HG03103 (cell line): ENCODE measurements around the gene CDKN1C.

Experiments
- ATAC-seq: cut with Tn5 transposase; IDR thresholded peaks from one replicate; pipeline ENCODE4 v1.9.1; 2021; ENCODE audit warnings: low read depth; ENCODE audit not compliant: unreplicated experiment

CDKN1C gene

DNA sequence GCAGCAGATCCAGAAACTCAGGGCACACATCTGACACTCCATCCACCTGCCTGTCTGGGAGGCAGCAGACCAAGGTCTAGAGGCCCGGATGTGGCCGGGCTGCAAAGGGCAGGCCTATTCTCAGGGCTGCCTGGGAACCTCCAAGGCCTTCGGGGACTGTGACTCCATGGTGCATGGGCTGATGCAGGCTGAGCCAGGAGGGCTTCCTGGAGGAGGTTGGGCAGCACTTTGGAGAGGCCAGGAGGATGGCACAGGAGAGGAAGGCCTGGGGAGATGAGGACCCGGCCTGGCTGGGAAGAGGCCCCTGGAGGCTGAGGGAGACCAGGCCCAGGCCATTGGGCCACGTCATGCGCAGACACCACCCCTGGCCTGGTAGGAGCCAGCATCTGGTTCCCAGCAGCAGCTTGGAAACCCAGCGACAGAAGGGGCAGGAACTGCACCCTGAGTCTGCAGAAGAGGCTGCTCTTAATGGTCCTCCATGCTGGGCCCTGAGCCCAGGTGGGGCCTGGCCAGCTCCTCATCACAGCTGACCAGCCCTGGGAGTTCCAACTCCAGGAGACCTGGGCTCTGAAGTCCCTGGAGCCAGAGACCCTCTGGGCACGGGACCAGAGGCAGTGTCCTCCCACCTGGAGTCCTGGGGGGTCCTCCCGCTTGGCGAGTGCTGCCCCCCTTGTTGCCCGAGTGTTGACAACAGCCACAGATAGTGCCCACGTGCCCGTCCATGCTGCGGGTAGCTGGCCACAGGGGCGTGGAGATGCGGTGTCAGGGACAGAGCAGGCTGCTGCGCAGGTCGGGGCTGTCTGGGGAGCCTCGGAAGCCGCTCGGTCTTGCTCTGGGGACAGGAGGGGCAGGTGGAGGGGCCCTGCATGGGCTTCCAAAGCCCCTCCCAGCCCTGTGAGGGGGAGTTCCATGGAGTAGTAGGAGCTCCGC is 38.1 kb upstream of the CDKN1C start:
- ATAC-seq: no peak

DNA sequence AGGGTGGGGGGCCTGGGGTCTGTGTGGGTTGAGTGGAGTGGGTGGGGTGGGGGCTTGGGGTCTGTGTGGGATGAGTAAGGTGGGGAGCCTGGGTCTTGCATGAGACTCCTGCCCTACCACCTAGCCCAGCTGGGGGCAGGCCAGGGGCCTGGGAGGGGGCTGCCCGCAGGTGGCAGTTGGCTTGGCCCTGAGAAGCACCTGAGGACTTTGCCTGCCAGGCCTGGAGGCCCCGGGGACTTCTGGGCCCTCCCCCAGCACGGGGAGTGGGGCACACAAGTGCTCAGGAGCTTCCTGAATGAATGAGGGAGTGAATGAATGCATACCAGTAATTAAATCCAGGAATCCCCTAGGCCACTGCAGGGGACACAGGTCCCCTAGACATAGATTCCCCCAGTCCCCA is 37.1 kb upstream of the CDKN1C start:
- ATAC-seq: no peak

DNA sequence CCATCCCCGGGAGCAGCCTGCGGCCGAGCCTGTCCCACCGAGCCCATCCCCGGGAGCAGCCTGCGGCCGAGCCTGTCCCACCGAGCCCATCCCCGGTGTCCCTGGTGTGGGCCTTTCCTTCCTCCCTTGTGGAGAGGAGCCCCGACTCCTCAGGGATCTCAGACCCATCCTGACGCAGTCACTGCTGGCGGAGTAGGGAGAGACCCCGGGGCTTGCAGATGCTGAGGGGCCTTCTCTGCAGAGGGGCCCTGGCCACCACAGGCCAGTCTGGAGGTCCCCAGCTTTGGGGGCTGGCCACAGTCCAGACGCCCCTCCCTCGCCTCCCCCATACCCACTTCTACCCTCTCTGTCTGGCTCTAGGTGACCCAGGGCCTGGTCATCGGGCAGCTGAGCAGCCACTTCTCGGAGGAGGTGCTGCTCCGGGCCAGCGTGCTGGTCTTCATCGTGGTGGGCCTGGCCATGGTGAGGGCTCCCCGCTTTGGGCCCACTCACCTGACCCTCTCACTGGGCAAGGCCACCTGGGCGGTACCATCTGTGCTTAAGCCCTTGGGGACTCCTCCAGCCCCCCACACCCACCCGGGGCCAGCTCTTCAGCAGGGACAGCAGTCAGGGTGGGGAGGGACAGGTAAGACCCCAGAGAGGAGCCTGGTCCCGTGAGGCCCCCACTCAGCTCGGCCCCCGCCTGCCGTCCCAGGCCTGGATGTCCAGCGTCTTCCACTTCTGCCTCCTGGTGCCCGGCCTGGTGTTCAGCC is 36.3 kb upstream of the CDKN1C start:
- no peak for ATAC-seq

DNA sequence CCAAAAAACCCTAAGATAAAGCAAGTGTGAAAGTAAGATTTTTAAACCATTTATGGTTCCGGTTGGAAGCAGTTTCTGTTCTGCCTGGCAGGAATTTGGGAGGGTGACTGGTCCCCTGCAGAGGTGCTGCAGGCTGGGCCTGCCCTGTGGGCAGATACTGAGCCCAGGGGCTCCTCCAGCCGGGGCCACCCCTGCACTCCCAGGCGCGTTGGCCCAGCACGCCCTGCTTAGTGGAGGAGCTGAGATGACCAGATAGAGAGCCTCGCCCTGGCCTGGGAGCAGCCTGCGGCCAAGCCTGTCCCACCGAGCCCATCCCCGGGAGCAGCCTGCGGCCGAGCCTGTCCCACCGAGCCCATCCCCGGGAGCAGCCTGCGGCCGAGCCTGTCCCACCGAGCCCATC is 35.7 kb upstream of the CDKN1C start:
- ATAC-seq: no peak

DNA sequence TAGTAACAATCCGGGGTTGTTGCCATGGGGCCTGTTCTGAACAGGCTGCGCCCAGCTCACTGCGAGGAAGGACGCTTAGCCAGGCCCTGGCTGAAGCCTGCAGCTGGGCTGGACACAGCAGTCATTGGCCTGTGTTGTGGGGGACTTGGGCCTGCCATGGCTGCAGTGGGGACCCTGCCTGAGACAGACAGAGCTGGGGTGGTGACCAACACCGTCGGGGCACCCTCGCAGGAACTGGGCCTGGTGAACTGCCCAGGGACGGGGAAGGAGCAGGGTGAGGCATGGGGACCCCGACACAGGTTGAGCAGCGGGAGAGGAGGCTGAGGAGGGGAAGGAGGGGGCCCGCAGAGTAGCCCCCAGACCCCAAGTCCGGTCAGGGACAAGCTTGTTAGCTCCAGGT is 34.8 kb upstream of the CDKN1C start:
- ATAC-seq: no peak

DNA sequence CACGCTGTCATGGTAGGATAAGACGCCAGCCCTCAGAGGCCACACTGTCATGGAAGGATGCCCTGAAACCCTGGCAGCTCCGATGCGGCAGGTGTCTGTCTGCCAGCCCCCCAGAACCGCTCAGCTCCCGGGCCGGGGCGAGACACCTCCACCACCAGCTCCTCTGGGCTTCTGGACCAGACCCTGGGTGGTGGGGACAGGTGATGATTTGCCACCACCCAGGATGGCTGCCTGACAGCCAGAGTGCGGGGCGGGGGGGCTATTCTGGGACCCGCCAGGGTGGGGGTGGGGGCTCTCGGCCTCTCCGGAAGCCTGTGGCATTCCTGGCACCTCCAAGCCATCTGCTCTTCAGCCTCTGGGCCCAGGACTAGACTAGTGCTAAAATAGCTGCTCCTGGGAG is 34.3 kb upstream of the CDKN1C start:
- no peak for ATAC-seq

DNA sequence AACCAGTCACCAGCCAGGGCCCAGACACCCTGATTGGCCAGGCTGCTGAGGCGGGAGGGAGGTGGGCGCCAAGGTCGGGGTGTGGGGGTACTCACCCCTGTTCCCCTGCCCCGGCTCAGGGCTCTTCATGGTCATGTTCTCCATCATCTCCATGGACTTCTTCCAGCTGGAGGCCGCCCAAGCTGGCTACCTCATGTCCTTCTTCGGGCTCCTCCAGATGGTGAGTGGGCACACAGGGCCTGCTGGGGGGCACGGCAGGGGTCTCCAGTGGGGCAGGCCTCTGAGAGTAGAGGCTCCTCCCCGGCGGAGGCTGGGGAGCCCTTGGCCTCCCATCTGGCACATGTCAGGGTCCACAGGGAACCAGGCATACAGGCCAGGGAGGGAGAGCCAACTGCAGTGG is 33.6 kb upstream of the CDKN1C start:
- no peak for ATAC-seq

DNA sequence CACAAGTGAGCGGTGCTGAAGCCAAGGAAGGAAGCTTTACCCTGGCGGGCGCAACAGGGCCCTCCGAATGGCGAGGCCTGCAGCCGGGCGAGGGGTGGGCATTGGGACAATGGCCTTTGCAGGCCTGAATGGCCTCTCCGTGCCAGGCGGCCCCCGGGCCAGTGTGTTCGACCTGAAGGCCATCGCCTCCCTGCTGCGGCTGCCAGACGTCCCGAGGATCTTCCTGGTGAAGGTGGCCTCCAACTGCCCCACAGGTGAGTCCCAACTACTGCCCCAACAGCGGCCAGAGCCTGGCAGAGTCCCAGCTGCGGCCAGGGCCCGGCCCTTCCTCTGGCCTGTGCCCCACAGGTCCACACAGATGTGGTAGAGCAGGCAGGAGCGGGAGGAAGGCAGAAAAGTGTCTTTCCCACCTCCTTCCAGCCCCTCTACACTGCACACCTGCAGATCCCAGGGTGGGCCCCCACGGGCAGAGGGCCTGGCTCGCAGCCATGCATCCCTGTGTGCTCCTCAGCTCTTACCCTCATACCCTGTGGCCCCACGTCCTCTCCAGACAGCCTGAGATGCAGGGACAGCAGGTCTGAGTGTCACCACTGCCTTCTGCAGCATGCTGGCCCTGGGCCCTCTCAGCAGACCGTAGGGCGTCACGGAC is 32.4 kb upstream of the CDKN1C start:
- no peak for ATAC-seq

DNA sequence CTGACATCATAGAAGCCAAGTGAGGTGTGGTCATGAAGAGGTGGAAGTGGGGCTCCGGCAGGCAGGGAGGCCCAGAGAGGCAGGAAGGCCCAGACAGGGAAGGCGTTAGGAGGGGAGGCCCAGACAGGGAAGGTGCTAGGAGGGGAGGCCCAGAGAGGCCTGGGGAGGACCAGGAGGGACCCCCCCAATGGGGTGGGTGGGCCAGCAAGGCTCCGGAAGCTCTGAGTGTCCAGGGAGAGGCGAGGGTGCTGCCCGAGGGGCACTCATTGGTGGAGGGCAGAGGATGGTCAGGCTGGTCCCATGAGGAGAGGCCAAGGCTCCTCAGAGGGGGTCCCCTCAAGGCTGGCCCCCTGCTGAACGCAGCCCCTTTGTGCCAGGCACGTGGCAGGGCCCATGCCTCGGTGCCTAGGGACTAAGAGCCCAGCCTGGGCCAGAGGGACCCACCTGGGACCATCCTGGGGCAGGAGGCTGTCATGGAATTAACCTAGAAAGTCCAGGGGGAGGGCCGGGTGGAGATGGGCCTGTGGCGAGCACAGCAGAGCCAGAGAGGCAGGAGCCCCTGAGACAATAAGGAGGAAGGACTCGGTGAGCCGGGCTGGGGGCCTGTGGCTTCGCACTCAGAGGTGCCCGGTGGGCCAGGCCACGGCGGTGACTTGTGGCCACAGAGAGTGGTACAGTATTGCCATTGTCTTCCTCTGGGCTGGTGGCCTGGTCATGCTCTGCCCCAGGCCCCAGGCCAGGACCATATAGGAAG is 31.5 kb upstream of the CDKN1C start:
- no peak for ATAC-seq

DNA sequence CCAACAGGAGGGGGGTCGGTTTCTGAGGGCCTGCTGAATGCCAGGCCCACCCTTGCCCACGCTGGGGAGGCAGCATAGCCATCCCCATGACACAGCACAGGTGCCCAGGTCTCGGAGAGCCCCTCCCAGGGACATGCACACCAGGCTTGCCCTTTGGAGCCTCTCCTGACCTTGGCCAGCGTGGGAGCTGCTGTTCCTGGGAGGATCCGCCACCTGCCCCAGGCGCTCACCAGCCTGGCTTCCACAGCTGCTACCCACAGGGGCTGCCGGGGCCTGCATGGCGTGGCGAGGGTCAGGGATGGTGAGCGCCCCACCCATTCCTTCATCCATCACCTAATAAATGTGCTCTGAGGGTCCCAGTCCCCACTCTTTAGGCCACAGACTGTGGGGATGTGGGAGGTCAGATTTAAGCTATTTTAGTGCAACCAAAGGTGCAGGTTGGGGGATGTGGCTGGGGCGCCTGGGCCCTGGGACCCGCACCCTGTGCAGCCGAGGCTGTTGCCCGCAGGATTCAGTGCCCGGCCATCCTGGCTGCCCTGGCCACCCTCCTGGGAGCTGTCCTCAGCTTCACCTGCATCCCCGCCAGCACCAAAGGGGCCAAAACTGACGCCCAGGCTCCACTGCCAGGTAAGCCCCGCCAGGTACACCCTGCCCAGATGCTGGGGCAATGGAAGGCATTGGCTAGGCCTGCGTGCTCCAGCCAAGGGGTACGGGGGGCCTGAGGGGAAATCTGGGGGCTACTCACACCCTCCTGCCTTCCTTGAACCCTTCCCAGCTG is 30.7 kb upstream of the CDKN1C start:
- ATAC-seq: no peak

DNA sequence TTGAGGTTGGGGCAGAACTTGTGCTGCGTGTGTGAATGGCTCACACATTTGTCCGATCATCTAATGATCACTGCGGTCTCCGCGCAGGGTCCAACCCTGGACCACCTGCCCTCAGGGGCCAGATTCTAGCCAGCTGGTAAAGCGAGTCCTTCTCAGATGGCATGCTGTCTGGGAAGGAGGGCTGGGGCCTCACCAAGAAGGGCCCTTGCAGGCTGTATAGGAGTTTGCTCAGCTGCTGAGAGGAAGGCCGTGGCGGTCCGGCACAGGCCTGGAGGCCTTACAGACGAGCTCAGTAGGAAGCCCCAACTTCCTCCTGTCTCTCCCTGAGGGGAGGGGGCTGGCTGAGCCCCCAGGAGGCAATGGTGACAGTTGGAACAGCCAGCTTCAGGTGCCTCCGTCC is 29.9 kb upstream of the CDKN1C start:
- ATAC-seq: no peak

DNA sequence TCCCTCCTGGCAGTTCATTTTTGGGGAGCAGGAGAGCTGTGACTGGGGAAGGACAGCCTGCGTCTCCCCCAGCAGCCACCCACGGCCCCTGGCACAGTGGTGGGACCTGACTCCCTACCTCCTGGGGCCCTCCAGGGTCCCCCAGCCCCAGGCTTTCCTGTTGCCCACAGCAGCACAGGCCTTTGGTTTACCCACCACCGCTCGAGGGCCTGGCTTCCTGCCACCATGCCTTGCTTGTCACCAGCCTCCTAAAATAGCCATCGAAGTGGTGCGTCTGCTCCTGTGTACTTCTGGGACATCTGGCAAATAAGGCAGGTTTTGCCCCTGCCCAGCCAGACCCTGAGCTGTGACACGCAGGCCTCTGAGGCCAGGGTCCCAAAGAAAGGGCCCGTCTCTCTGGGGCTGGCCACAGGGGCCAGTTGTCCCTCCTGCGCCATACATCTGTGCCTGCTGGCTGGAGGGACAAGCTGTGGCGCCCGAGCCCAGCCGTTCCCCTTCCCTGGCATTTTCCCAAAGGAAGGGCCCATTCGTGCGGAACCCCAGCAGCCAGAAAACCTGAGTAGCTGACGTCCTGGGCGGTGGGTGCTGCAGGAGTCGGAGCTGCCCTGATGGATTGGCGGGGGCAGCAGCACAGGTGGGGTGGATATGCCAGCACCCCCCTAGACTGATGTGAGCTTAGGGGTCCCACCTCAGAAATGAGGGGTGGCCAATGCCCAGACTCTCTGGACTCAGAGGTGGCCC is 29.1 kb upstream of the CDKN1C start:
- ATAC-seq: no peak

DNA sequence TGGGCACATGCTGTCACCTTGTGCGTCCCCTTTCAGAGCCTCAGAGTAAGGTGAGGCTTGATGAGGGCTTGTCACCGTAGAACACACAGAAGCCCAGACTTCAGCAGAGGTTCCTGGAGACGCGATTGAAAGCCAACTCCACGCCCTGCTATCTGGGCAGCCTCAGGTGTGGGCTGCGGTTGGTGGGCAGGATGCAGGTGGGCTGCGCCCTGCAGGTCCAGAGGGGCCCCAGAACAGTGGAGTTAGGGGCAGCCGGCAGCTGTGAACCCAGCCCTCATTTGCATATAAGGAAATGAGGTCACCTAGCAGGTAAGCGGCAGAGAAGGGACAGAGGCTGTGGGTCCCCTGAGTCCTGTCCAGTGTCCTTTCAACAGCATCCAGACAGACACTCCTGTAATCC is 28.2 kb upstream of the CDKN1C start:
- no peak for ATAC-seq

DNA sequence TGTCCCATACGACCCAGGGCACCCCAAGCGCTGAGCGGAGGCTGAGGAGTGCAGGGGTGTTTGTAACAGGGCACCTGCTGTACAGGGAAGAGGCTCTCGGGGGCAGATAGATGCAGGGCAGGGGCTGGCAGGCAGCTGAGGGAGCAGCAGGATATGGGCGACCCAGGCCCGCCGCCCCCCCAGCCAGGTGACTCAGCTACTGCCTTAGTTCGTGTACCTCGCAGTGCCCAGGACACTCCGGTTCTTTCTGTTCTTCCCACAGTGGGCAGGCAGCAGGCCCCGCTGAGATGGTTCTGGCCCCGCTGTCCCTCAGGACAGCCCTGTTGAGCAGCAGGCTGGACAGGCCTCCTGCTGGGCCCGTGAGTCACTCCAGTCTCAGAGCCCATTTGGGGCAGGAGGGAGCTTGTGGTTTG is 27.4 kb upstream of the CDKN1C start:
- ATAC-seq: no peak

DNA sequence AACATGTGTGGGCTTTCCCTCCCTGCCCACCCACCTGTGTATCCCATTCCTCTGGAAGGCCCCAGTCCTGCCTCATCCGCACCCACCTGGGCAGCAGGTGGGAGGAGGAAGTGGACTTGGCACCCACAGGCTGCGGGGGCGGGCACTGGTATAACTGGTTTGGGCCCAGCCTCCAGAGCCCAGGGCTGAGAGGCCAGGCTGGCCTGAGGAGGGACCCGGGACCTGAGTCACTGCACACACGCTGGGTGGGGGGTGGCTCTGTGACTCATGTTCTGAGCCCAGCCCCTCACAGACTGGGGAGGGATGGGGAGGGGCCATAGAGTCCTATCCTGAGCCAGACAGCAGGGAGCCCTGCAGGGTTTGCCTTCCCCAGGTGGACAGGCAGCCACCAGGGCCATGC is 26.9 kb upstream of the CDKN1C start:
- no peak for ATAC-seq

DNA sequence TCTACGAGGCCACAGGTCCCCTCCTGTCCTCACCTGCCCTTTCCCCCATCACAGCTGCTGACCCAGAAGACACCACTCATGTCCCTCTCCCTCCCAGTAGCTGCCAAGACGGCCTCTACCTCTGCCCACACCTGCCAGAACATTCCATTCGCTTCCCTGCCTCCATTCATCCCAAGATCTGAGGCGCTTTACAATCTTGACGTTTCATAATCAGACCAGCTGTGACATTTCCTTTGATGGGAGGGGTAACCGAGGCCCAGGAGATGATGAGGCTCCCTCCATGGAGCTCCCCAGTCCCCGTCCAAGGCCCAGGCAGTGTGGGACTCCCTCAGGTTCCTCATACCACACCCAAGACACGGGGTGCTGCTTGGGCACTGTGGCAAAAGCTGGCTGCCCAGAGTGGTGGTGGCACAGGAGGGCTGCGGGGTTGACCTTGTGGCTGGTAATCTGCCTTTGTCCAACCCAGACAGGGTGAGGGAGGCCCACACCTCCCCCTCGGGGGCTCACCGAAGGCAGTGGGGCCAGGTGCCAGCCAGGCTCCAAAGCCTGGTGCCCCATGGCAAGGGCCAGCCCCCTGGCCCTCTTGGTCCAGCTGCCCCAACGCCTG is 26.3 kb upstream of the CDKN1C start:
- ATAC-seq: no peak

DNA sequence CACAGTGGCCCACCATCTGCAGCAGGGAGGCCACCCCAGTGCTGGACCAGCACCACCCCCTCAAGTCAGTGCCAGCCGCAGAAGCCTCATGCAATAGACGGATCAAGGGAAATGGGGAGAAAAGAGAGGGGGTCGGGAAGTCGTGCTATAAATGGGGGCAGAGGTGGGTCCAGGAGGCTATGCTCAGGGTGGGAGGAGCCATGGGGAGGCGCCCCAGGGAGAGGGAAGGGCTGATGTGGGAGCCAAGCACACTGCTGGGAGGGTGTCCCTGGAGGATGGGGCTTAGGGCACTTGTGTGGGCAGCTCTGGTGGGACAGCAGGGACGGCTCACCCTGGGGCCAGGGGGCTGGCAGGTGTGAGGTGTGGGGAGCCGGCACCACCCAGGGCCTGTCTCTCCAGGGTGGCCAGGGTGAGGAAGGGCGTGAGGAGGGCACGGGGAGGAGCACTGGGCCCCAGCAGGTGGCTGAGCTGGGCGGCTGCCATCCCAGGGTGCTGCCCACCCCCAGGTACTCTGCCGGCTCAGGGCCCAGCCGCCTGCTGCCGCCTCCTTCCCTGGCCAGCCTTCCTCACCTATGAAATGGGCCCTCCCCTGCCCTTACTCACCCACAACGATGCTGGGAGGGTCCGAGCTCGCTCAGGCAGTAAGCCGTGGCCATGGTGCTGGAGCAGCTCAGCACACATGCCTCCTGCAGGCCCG is 25.7 kb upstream of the CDKN1C start:
- no peak for ATAC-seq

DNA sequence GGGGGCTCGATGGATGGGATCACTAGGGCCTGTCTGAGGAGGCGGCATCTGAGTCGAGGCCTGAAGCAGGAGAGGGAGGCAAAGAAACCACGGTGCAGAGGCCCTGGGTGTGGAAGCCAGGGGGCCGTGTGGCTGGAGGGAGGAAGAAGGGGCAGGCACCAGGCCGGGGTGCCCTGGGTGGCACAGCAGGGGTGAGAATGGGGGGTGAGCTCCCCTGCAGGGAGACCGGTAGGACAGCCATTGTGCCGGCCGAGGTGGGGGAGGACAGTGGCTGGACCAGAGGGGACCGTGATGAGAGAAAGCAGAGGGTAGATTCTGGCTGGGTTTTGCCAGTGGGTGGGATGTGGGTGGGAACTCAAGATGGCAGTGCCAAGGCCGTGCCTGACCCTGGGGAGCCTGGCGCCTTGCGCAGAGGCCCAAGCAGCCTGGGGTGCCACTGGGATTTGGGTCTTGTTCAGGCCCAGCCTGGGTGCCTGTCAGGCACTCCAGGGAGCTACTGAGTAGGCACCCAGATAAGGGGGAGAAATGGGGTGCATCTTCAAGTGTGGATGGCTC is 24.9 kb upstream of the CDKN1C start:
- ATAC-seq: no peak
